ENCODE measurements around the gene SLC12A7.

DNA sequence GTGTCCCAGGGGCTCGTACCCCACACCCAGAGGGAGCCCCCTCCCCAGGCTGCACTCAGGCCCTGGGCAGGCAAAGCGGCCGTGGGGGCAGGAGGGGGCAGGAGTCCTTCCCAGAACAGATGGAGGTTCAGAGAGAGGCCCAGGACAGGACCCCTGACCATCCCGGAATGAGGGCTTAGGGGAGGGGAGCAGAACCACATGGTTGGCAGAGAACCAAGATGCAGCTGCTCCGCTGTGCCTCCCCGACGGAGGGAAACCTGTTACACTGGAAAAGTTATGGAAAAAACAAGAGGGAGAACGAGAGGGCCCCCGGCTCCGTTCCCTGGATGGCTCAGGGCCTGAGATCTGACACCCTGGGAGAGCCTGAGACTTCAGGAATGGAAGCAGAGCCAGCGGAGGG lies 22.7 kb downstream of the SLC12A7 start:
- TF ChIP-seq CTCF (IDR thresholded peaks at IDR 0.05; ENCODE audit: insufficient read depth, low read depth, low read length), result no peak
- no peak for TF ChIP-seq EZH2 (IDR thresholded peaks at IDR 0.05; ENCODE audit: insufficient read depth, low read length)

Measured in astrocyte (in vitro differentiated cells and primary cell).